WTC11 (cell line): ENCODE data around the gene RGL4.

Experiments
- ATF2 ChIP-seq: sonication (generic); formaldehyde crosslinking; IDR thresholded peaks from 2 replicates; pipeline ENCODE4 v1.8.1; 2022; ENCODE audit warnings: low read depth, missing genetic modification reagents, borderline replicate concordance
- CTCF ChIP-seq: fragments of 200-600 bp; IDR thresholded peaks from 2 replicates; pipeline ENCODE4 v1.8.0; 2022; ENCODE audit warnings: antibody characterized with exemption
- OVOL2 ChIP-seq: fragments of 250-450 bp; sonication (Bioruptor Pico); IDR thresholded peaks from 2 replicates; pipeline ENCODE4 v1.9.0; 2021; ENCODE audit warnings: mild to moderate bottlenecking, borderline replicate concordance
- STAT6 ChIP-seq: sonication (generic); formaldehyde crosslinking; conservative IDR thresholded peaks from 2 replicates; pipeline ENCODE4 v1.8.1; 2023; ENCODE audit warnings: mild to moderate bottlenecking, low read depth, missing genetic modification reagents, moderate library complexity
- USF1 ChIP-seq: sonication (generic); formaldehyde crosslinking; IDR thresholded peaks from 2 replicates; pipeline ENCODE4 v1.8.0; 2022; ENCODE audit warnings: mild to moderate bottlenecking, missing genetic modification reagents
- ZNF416 ChIP-seq: fragments of 250-450 bp; sonication (Bioruptor Pico); IDR thresholded peaks from 2 replicates; pipeline ENCODE4 v1.9.0; 2021; ENCODE audit warnings: mild to moderate bottlenecking, inconsistent platforms

GRCh38 chr22:23743303-23743705, 52.5 kb downstream of the RGL4 start:
- no peak for TF ChIP-seq OVOL2
- no peak for TF ChIP-seq ZNF416 (CRISPR knock-in tag)
- TF ChIP-seq ATF2 (CRISPR knock-in tag), result no peak
- TF ChIP-seq CTCF, result no peak
- no peak for TF ChIP-seq USF1 (CRISPR knock-in tag)
- no peak for TF ChIP-seq STAT6 (CRISPR knock-in tag)
